Measurements from ENCODE around the gene DDX53.

DDX53 gene

GRCh38 chrX:23052324-23052723, 52.6 kb downstream of the DDX53 start:
- no peak for DNase-seq
